Parathyroid adenoma (tissue), 2 donors: ENCODE measurements around the gene TRABD2B.

Experiments
- H2AFZ ChIP-seq: fragments of 300-600 bp; sonication (generic); one replicate; pipeline ENCODE4 v1.7.0; 2017; ENCODE audit warnings: antibody characterized with exemption, mild to moderate bottlenecking
- H3K27ac ChIP-seq: fragments of 300-600 bp; sonication (generic); one replicate; pipeline ENCODE4 v1.7.0; 2017
- H3K27me3 ChIP-seq: fragments of 300-600 bp; sonication (generic); one replicate; pipeline ENCODE4 v1.7.0; 2017; ENCODE audit warnings: low read length; ENCODE audit not compliant: control insufficient read depth, insufficient read depth
- H3K36me3 ChIP-seq: fragments of 300-600 bp; sonication (generic); one replicate; pipeline ENCODE4 v1.7.0; 2017; ENCODE audit warnings: low read length; ENCODE audit not compliant: control insufficient read depth, insufficient read depth
- H3K4me1 ChIP-seq: fragments of 300-600 bp; sonication (generic); one replicate; pipeline ENCODE4 v1.7.0; 2017; ENCODE audit warnings: control low read depth
- H3K4me2 ChIP-seq: fragments of 300-600 bp; sonication (generic); one replicate; pipeline ENCODE4 v1.7.0; 2017; ENCODE audit warnings: low read length
- H3K4me3 ChIP-seq: fragments of 300-600 bp; sonication (generic); one replicate; pipeline ENCODE4 v1.7.0; 2017; ENCODE audit warnings: low read depth, low read length
- H3K79me2 ChIP-seq: fragments of 300-600 bp; sonication (generic); one replicate; pipeline ENCODE4 v1.7.0; 2017; ENCODE audit warnings: control low read depth
- H3K9ac ChIP-seq: fragments of 300-600 bp; sonication (generic); one replicate; pipeline ENCODE4 v1.7.0; 2017; ENCODE audit warnings: mild to moderate bottlenecking
- H3K9me3 ChIP-seq: fragments of 300-600 bp; sonication (generic); one replicate; pipeline ENCODE4 v1.7.0; 2017; ENCODE audit warnings: low read length; ENCODE audit not compliant: control insufficient read depth
- TF ChIP-seq, protein P1 (sequence below): fragments of 300-600 bp; sonication (generic); IDR thresholded peaks from one replicate; pipeline ENCODE4 v1.7.0; 2017; ENCODE audit warnings: antibody characterized with exemption, mild to moderate bottlenecking
- donor health status: primary hyperparathyroidism.

TRABD2B gene

DNA sequence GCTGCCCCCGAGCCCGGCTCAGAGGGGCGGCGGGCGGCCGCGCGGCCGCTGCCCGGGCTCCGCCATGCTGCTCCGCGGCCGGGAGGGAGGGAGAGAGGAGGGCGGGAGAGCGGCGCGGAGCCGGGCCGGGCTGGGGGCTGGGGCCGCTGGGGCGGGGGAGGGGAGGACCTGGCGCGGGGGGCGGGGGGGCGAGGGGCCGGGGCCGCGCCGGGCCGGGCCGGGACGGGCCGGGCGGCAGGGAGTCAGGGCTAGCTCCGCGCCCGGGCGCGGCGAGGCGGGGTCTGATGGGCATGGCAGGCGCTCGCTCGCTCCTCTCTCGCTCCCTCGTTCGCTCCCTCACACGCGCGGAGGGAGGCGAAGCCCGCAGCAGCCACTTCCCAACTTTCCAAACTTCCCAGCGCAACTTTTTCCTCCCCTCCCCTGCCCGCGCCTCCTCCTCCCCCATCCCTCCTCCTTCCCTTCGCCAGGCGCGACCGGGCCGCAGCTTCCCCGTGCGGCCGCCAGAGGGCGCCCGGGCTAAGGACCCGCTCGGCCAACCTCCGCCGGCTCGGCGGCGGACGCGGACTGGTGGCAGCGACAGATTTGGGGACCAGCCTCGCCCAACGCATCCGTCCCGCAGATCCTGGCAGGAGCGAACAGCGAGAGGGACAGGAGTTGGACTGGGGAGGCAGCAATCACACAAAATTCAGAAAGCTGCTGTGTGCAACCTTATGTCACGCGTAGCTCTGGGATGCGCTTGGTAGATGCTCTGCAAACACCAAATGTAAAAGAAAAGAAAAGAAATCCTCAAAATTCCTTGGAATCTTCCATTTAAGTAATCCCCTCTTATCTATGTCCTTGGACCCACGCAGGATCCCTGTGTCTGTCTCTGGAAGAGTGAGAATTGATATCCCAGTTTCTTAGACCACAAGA, at the start of gene TRABD2B:
TRABD2B (minus strand) TSS at position 97 of the 912 bp plus-strand sequence.
- Histone ChIP-seq H3K36me3 (no peaks in the 10 kb centered on the region), H3K9ac (no peak within 1 kb of the TSS), H3K4me1 (no peaks in the 10 kb centered on the region), H3K4me3 (peak within 1 kb of the TSS; percentile 40), H3K27me3 (peaks cover 3% of the 10 kb centered on the region), H3K27ac (no peak within 1 kb of the TSS), H3K9me3 (no peaks in the 10 kb centered on the region), H2AFZ (peak within 1 kb of the TSS; percentile 46), H3K4me2 (peak within 1 kb of the TSS; percentile 66), H3K79me2 (no peaks in the 10 kb centered on the region)
- TF ChIP-seq, protein P1, sequence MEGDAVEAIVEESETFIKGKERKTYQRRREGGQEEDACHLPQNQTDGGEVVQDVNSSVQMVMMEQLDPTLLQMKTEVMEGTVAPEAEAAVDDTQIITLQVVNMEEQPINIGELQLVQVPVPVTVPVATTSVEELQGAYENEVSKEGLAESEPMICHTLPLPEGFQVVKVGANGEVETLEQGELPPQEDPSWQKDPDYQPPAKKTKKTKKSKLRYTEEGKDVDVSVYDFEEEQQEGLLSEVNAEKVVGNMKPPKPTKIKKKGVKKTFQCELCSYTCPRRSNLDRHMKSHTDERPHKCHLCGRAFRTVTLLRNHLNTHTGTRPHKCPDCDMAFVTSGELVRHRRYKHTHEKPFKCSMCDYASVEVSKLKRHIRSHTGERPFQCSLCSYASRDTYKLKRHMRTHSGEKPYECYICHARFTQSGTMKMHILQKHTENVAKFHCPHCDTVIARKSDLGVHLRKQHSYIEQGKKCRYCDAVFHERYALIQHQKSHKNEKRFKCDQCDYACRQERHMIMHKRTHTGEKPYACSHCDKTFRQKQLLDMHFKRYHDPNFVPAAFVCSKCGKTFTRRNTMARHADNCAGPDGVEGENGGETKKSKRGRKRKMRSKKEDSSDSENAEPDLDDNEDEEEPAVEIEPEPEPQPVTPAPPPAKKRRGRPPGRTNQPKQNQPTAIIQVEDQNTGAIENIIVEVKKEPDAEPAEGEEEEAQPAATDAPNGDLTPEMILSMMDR = peak; percentile 89

DNA sequence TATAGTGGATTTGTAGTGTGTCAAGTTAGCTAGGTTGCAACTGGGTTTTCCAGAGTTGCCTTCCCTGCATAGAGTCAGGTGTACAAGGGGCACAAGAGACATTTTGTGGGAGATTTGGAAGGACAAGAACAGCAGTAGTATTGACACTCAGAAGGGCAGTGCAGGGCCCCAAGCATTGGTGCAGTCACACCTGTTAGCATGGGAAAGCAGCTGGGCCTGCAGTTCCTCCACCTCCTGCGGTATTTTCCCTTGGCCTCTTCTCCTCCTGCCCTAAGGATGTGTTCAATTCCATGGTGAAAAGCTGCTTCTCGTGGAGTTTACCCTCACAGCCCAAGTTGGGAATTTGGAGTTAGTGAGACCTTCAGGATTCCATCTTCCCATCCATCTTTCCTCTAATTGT, 47.1 kb upstream of the TRABD2B start:
- Histone ChIP-seq H3K9me3 (no peaks in the 10 kb centered on the region), H3K36me3 (no peaks in the 10 kb centered on the region), H3K79me2 (no peaks in the 10 kb centered on the region), H3K27ac (no peak overlapping the region), H3K27me3 (no peaks in the 10 kb centered on the region), H3K4me1 (peaks cover 2% of the 10 kb centered on the region), H3K9ac (no peak overlapping the region), H3K4me2 (no peak overlapping the region), H3K4me3 (no peak overlapping the region), H2AFZ (no peak overlapping the region)
- TF ChIP-seq, protein P1 = no peak

DNA sequence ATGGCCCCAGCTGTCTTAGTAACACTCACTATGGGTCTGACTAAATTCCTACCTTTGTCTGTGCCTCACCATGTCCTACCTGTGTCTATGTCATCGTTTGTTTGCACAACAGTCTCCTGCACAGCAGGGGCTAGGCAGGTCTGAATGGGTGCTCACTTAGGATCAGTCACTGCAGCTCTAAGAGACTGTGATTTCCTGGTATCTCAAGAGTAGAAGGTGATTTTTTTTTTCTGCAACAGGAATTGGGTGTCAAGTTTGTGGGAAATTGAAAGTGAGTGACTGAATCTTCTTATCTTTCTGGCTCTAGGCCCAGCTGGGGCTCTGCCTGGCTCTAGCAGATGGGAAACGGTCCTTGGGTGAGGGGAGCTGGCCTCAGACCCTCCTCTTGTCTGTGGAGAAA, 46.4 kb upstream of the TRABD2B start:
- no peaks in the 10 kb centered on the region for H3K79me2 ChIP-seq
- H3K27ac ChIP-seq = no peak overlapping the region
- H3K4me3 ChIP-seq = no peak overlapping the region
- no peak overlapping the region for H2AFZ ChIP-seq
- H3K27me3 ChIP-seq = no peaks in the 10 kb centered on the region
- H3K4me1 ChIP-seq = peaks cover 2% of the 10 kb centered on the region
- no peak overlapping the region for H3K9ac ChIP-seq
- no peaks in the 10 kb centered on the region for H3K36me3 ChIP-seq
- TF ChIP-seq, protein P1 = no peak
- no peaks in the 10 kb centered on the region for H3K9me3 ChIP-seq
- H3K4me2 ChIP-seq = no peak overlapping the region

DNA sequence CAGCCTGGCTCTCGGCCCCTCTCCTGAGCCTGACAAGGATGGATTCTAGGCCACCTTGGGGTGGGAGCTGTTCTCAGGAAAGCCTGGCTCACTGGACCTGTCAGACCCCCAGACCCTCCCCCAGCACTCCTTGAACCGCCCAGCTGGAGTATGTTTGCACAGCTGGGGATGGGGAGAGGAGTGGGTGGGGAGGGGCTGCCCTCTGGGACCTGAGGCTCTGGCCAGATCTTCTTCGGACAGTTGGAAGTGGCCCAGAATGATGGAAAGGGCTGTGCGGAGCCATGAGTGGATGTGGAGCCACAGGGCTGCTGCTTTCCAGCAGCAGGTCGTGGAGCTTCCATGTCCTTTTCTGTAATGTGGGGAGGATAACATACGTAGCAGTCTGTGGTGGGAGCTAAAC, 43.0 kb upstream of the TRABD2B start:
- peaks cover 2% of the 10 kb centered on the region for H3K4me1 ChIP-seq
- no peak overlapping the region for H3K4me2 ChIP-seq
- no peaks in the 10 kb centered on the region for H3K36me3 ChIP-seq
- no peak overlapping the region for H3K9ac ChIP-seq
- no peaks in the 10 kb centered on the region for H3K27me3 ChIP-seq
- H3K9me3 ChIP-seq = no peaks in the 10 kb centered on the region
- TF ChIP-seq, protein P1 = no peak
- H2AFZ ChIP-seq = no peak overlapping the region
- no peak overlapping the region for H3K27ac ChIP-seq
- H3K79me2 ChIP-seq = no peaks in the 10 kb centered on the region
- H3K4me3 ChIP-seq = no peak overlapping the region
